ENCODE measurements around the gene IL36B. TPM values are rescaled to one million over a fixed set of nuclear protein-coding genes. Genes with fewer than 3 reads are reported as not detected.

The IL36B gene
- total and polyA plus RNA-seq, 9 of the 15 experiments (the other 6 are each of a cell fraction or from before 2014, with no cell fraction given): not detected

DNA sequence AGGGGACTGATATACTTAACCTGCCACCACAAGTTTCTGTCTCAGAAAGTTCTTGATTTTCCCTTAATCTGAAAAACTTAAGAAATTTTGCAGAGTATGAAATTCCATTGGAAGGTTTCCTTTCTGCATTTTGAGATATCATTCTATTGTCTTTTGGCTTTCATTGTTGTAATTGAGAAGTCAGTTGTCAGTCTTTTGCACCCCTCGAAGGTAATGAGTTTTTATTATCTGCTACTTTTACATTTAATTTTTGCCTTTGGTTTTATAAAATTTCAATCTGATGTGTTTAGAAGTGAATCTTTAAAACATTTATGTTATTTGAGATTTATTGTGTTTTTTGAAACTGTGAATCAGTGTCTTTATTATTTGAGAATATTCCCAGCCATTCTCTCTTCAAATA lies 52.2 kb downstream of the IL36B start:
- Histone ChIP-seq H3K27me3 (ENCODE audit: control insufficient read depth in 2 of 2, insufficient read depth in 2 of 2, low read length in 2 of 2) (no peaks in the 10 kb centered on the region), H3K79me2 (ENCODE audit: control insufficient read depth, insufficient read depth, low read length) (no peaks in the 10 kb centered on the region), H3K9me1 (ENCODE audit: control insufficient read depth, insufficient read depth, low read length) (no peaks in the 10 kb centered on the region), H3K4me1 (replicated peaks in 1 of 2; ENCODE audit: control insufficient read depth in 2 of 2, insufficient read depth in 2 of 2, low read length in 2 of 2) (no peaks in the 10 kb centered on the region), H3K9ac (ENCODE audit: insufficient read depth in 1 of 2, low read depth in 2 of 2, low read length in 2 of 2) (no peak overlapping the region), H3K9me3 (replicated peaks; ENCODE audit: control insufficient read depth, insufficient read depth, low read depth, low read length) (peaks cover 10% of the 10 kb centered on the region), H3K4me2 (ENCODE audit: insufficient read depth, low read length) (no peak overlapping the region), H2AFZ (ENCODE audit: low read depth, low read length) (no peak overlapping the region), H3K27ac (ENCODE audit: extremely low read depth, low read depth, low read length) (no peak overlapping the region), H3K36me3 (ENCODE audit: control insufficient read depth, insufficient read depth, low read length) (no peaks in the 10 kb centered on the region), H3K4me3 (no peak overlapping the region), H4K20me1 (replicated peaks; ENCODE audit: control insufficient read depth, insufficient read depth, low read length) (no peaks in the 10 kb centered on the region)
- BruUV-seq (replicated peaks): no TSS peak
- ChIA-PET POLR2A (interaction anchor here (1.0 kb wide), 1 partner anchor 13 kb away, joined by 4 read pairs; no protein-coding TSS in a partner anchor), CTCF (ENCODE audit: low intra/inter-chr PET ratio) (no interaction called here)
- in situ Hi-C loops (cut with MboI) (no loop called here), intact Hi-C loops (cut with micrococcal nuclease) (no loop called here)
- 0% methylated on average over 1 of the region's 1 CpG for WGBS (ENCODE audit: insufficient coverage, low coverage, missing lambda C conversion rate)
- FAIRE-seq: peak; percentile 65
- ATAC-seq: no peak
- peak in 1 of 4 experiments; percentile 26 for DNase-seq (ENCODE audit: extremely low read depth in 1 of 4, low spot score in 3 of 4)
- TF ChIP-seq TRIM24 (IDR thresholded peaks at IDR 0.05) (peak; percentile 73 to 89), ZNF696 (CRISPR knock-in tag; conservative IDR thresholded peaks at IDR 0.05) (no peak), HOMEZ (CRISPR knock-in tag; IDR thresholded peaks at IDR 0.05) (no peak), ZBTB40 (IDR thresholded peaks at IDR 0.05) (no peak), ZBTB40 (CRISPR knock-in tag; IDR thresholded peaks at IDR 0.05) (no peak)
